CD4-positive, alpha-beta T cell treated with Interleukin-6 for 4 hours (primary cell): Measurements from ENCODE around the gene DHX32.
"Not testable (repeated sequence)": the region's sequence is repeated elsewhere in the genome, so short reads cannot be mapped to it uniquely, and the experiment has no call there.

Source experiments
- DNase-seq: peaks from one replicate; pipeline ENCODE4 v3.0.0-alpha.2; 2020; ENCODE audit warnings: mixed read lengths

The DHX32 gene

DNA sequence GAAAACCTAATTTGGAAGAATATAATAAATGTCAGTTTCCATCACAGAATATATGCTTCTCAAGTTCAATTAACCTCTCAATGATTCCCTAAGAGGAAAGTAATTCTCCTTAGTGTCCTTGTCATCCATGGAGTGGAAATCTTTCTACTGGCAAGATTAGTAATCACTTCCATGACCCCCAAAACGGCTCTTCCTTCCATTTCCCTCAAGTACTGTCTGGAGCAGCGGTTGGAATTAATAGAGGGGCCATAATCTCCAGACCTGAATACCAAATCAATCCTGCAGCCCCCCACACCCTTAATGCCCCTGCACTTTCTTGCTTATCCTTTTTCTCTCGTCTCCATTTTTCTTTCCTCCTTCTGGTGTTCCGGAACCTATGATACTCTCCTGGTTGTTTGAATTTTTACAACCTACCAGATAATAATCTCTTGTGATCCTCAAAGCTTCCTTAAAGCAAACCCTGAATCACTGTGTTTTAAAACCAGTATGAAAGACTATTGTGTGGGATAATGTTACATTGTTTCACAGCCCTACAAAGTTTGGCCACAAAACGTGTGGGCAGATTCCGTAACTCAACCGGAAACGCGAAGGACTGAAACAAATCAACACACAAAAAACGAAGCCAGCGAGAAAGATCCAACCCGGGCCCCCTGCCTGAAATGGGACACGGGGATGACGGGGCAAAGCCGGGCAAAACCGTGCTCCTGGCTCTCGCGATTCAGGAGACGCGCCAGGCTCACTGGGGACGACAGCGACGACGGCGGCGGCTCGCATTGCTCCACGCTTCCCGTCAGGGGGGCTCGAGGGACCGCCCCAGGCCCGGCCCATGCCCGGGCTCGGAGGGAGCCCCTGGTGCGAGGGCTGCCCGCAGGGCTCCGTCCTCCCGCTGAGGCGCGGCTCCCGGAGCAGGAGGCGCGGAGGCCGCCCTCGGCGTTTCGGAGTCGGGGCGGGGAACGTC, 14.3 kb upstream of the DHX32 start:
- DNase-seq: peak; percentile 32

DNA sequence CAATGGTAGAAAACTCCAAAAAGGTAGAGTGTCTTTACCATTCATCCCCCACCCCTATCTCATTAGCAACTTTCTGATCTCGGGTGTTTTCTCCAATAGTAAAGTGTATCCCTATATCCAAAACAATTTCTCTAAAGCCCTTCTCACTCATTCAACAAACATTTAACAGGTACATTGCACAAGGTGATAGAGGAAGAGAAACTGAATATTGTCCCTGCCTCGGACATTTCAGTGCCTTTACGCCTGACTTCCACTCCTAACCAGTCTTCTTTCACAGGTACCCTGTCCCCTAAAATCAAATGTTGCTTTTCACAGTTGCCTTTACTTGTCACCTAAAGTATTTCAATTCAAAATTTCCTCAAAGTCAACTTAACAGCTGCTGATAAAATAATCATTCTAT, 13.1 kb upstream of the DHX32 start:
- DNase-seq: not testable (repeated sequence)

DNA sequence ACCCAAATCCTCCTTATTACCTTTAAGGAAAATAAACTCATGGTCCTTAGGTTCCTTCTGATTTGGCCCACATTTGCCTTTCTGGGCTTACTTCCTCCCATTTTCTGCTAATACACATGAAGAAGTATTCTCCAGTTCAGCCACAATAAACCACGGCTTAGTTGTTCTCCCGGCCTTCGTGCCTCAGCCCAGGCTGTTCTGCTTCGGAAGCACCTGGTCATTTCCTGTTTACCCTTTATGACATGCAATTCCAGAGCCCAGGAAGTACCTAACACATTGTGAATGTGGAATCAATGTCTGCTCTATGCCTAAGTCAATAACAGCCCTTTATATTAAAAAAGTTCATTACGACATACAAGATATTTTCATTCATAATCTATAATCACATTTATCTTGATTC, 11.3 kb upstream of the DHX32 start:
- not testable (repeated sequence) for DNase-seq

GRCh38 chr10:125889441-125889840, 8.3 kb upstream of the DHX32 start:
- not testable (repeated sequence) for DNase-seq

DNA sequence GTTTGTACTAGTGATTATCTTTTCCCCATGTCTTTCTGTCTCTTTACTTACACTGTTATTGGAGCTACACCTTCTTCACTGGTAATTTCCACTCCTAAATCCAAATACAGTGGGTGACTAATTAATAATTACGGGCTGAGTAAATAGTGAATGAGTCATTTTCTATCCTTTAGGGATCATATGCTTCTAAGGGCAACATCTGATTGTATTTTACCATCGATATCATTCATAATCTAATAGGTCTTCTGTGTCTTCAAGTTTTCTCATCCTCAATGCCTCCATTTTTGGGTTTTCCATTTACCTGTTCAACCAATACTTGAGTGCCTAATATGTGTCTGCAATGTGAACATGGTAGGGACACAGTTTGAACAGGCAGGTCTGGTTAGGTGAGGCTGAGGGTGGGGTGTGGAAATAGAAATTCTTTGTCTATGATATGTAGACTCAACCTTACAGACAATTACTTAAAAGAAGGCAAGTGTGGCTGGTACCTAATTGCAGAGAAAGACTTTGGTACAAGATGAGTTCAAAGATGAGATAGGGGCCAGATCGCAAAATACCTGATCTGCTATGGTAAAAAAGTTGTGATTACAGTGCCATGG, 5.9 kb upstream of the DHX32 start:
- DNase-seq: no peak

- no peak for DNase-seq
Observed at GRCh38 chr10:125883211-125883610, 2.1 kb upstream of the DHX32 start.

DNA sequence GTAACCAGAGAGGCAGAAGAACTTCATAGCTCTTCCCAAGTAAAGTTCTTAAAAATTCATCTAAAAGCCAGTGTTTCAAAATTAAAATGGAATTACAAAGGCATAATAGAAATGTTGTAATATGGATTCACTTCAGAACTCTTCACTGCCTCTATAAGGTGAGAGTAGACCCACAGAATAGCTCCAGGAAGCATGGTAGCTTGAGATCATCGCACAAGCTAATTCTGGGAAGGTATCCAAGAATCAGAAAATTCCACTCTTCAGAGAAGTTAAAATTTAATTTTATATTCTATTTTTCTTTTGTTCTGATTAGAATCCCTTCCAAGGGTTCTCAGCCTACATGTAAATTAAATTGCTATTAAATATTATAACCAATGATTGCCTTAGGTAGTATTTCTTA, 1.5 kb upstream of the DHX32 start:
- no peak for DNase-seq

- DNase-seq: no peak
Observed at GRCh38 chr10:125880719-125881118, 373 bp downstream of the DHX32 start.

GRCh38 chr10:125878957-125879835, 1.9 kb downstream of the DHX32 start:
- DNase-seq: no peak

GRCh38 chr10:125871338-125871737, 9.8 kb downstream of the DHX32 start:
- DNase-seq: no peak

DNA sequence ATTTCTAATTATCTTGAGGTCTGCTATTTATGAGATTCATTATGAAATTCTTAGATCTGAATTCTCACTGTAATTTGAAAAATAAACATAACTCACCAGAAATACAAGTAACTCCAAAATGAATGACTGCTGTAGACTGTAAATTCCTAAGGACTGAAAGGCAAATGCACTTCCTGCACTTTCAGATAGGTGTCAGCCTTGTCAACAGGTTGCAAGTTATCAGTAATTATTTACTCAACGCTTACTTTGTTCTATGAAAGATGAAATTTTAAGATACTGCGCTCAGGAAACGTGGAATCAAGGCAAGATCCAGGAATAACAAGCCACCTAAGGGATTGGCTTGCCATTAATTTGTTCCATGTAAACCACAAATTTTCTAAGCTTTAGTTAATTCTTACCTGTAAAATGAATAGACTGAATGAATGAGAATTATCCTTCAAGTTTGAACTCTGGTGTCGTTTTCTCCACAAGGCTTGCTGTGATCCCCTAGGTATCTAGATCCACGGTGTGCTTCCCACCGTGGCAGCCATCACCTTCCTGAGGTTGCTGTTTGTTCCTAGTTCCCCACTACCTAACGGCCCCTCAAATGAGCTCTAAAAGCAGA, 12.6 kb downstream of the DHX32 start:
- DNase-seq: peak; percentile 22

- DNase-seq: no peak
Observed at GRCh38 chr10:125866421-125867029, 14.6 kb downstream of the DHX32 start.

DNA sequence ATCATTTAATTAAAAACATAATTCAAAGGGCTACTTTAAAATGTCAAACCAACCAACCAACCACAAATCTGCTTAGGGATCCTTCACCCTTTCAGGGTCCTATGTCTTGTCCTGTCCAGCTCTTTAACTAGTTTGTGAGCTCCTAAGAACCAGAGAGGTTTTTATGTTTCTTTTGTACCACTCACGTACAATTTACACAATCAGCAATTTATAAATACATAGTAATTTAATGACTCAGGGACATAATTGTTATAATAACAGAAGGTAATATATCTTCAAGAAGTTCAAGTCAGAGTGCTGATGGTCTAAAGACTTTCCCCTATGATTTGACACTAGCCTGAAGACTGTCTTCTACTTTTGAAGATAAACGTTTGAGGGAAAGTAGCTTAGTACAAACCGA, 16.0 kb downstream of the DHX32 start:
- no peak for DNase-seq

DNA sequence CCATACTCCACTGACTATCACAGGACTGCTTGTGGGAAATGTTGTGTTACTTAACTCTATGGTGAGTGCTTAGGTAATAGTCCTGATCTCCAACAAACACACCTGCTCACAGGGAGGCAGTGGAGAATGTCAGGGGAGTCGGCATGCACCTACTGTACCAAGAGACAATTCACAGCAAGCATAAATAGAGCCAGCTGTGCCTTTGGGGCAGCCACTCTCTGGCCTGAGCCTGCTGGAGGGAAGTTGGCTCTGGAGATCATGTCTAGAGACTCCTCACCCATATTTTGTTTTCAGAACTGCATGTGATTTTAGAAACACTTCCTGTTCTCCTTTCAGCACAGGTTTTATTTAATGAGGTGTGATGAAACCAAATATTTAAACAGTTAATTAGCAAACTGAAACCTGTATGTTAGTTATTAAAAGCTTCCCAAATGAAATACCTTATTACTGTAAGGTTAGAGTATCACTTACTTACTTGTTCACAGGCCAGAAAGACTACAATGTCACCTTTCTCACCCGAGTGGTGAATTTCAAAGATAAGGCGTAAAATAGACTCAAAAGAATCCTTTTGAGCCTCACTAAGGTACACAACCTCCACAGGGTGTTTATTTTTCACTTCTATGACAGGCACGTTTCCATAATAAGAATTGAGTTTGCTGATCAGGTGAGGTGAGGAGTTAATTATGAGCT, 21.8 kb downstream of the DHX32 start:
- DNase-seq: no peak

GRCh38 chr10:125857185-125857760, 23.8 kb downstream of the DHX32 start:
- no peak for DNase-seq

GRCh38 chr10:125852487-125852886, 28.6 kb downstream of the DHX32 start:
- no peak for DNase-seq

DNA sequence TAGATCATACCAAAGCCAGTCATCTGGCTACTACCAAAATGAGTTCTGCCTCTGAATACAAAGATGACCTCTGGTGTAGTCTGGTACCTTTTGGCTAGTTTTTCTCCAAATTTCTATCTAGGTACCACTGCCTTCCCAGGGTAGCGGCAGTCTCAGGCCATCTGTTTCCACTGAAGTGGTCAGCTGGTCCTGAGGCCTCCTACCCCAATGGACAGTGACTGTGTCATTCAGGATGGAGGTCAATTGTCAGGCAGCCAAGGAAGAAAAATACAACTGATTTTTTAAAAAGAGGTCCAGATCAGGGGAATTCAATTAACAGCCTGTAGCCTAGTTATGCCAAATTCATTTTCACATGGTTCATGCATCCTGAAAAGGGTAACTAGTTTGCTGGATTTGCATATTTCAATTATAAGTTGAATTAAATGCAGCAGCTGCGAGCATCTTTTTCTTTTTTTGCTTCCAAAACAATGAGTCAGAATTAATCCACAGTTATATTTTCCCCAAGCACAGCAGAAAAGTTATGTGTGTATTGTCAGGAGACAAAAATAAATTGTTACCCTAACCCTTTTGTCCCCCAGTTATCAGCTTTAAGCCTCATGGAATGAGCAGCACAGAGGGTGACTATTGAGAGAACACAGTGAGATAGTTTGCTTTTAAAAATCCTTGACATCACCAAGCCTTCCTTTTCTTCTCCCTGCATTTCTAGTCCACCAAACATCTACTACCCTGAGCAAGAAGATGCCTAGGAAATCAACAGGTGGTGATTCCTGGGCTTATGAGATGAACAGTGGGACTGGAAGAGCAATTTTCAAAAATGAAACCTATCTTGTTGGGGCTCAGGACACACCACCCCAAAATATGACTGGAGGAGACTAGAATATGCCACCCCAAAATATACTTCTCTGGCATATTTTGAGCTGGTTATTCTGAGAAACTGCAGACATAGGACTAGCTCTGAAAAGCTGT, 30.0 kb downstream of the DHX32 start:
- no peak for DNase-seq

GRCh38 chr10:125849448-125849847, 31.6 kb downstream of the DHX32 start:
- no peak for DNase-seq

- DNase-seq: no peak
Observed at GRCh38 chr10:125848857-125849256, 32.2 kb downstream of the DHX32 start.

- DNase-seq: no peak
Observed at GRCh38 chr10:125848371-125848770, 32.7 kb downstream of the DHX32 start.
